GM21367 (cell line): ENCODE measurements around the gene LRRC3C.

Source experiments
- ATAC-seq: cut with Tn5 transposase; IDR thresholded peaks from one replicate; pipeline ENCODE4 v1.9.1; 2021; ENCODE audit not compliant: unreplicated experiment

LRRC3C gene

GRCh38 chr17:39973496-39973895 is 46.0 kb downstream of the LRRC3C start:
- ATAC-seq = no peak

- ATAC-seq = no peak
Observed at GRCh38 chr17:39974433-39974832, 46.9 kb downstream of the LRRC3C start.

GRCh38 chr17:39975801-39976200 is 48.3 kb downstream of the LRRC3C start:
- ATAC-seq = no peak

- no peak for ATAC-seq
Observed at GRCh38 chr17:39979016-39979670, 51.6 kb downstream of the LRRC3C start.

- ATAC-seq = no peak
Observed at GRCh38 chr17:39979893-39980350, 52.4 kb downstream of the LRRC3C start.

- peak; percentile 88 for ATAC-seq
Observed at GRCh38 chr17:39980351-39981206, 53.0 kb downstream of the LRRC3C start, which contains the start of gene PSMD3. Gene PSMD3, plus strand, starts transcription at chr17:39980807. Its CDS starts 164 bp downstream, at chr17:39980971.

GRCh38 chr17:39981207-39981741 is 53.7 kb downstream of the LRRC3C start:
- no peak for ATAC-seq

GRCh38 chr17:39981766-39982375 is 54.3 kb downstream of the LRRC3C start:
- no peak for ATAC-seq

- ATAC-seq = no peak
Observed at GRCh38 chr17:39988206-39988810, 60.8 kb downstream of the LRRC3C start.

- no peak for ATAC-seq
Observed at GRCh38 chr17:39994448-39994847, 66.9 kb downstream of the LRRC3C start.
